Uterus (tissue), 4 donors: Measurements from ENCODE around the gene CAGE1. TPM values are rescaled to one million over a fixed set of nuclear protein-coding genes. Genes with fewer than 3 reads are reported as not detected.

ENCODE experiments used
- DNase-seq, 2 donors: peaks; one replicate each; pipeline ENCODE4 v3.0.0-alpha.2; 2019 to 2020
- H3K27ac ChIP-seq, 2 donors: fragments of 200-600 bp; sonication (generic); 1 replicate in 1 of 2; 2 replicates in 1 of 2; pipeline ENCODE4 v1.5.1; 2016 to 2018
- H3K27me3 ChIP-seq, 2 donors: fragments of 200-600 bp; sonication (generic); one replicate each; pipeline ENCODE4 v1.5.1; 2018 to 2019; ENCODE audit warnings: control low read depth in 1 of 2
- H3K36me3 ChIP-seq, 2 donors: fragments of 200-600 bp; sonication (generic); one replicate each; pipeline ENCODE4 v1.5.1; 2019; ENCODE audit warnings: control low read depth in 1 of 2
- H3K4me1 ChIP-seq, 2 donors: fragments of 200-600 bp; sonication (generic); one replicate each; pipeline ENCODE4 v1.5.1; 2018 to 2019; ENCODE audit warnings: control low read depth in 1 of 2
- H3K4me3 ChIP-seq, 2 donors: fragments of 200-600 bp; sonication (generic); 1 replicate in 1 of 2; 2 replicates in 1 of 2; pipeline ENCODE4 v1.5.1; 2018 to 2019; ENCODE audit warnings: mild to moderate bottlenecking in 1 of 2
- H3K9me3 ChIP-seq, 2 donors: fragments of 200-600 bp; sonication (generic); one replicate each; pipeline ENCODE4 v1.5.1; 2019; ENCODE audit warnings: control low read depth in 1 of 2
- POLR2A ChIP-seq, 2 donors: fragments of 450-650 bp; IDR thresholded peaks; one replicate each; pipeline ENCODE4 v1.6.1; 2016; ENCODE audit warnings: antibody characterized with exemption in 2 of 2, mild to moderate bottlenecking in 1 of 2, moderate library complexity in 1 of 2
- intact Hi-C: fragments of 100-400 bp; cut with DNase I; formaldehyde crosslinking; loops from one replicate; pipeline ENCODE4 v1.15.1; 2023; ENCODE audit warnings: low total_unique reads
- total RNA-seq, 4 donors: library from RNA; depleted of rRNA in 3 of 4; stranded (reverse); fragments of >200 nt in 3 of 4; gene quantifications; one replicate each; pipeline versions ENCODE4 v1.1.0 to v1.2.4, GENCODE V29; 2014 to 2023
- TF ChIP-seq, protein P1 (sequence below), 4 experiments: fragments of 200-600 bp in 2 of 4; fragments of 450-650 bp in 2 of 4; sonication (generic) in 2 of 4; IDR thresholded peaks; one replicate each; pipeline ENCODE4 v1.5.1; 2016 to 2019; ENCODE audit warnings: antibody characterized with exemption in 4 of 4, mild to moderate bottlenecking in 2 of 4, moderate library complexity in 1 of 4
- donor health status: DM: yes; HTN: yes; CAD: no.

Gene CAGE1
- total RNA-seq, 4 donors from 2014 or later = 0.28 TPM; not detected in 3

DNA sequence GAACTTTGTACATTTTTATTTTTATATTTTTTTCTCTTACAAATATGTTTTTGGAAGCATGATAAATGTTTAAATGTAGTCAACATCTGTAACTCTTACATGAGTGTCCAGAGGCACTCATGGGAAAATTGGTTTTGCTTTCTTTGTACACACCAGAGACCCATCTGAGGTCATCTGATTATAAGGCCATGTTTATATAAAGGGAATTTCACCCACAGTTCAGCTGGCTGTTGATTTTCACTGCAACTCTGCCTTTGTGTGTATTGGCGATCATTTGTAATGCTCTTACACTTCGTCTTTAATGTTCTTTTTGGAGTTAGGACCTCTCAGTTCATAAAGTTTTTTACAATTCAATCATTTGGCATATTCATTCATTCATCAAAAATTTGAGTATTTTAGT is 28.1 kb upstream of the CAGE1 start:
- no peaks in the 10 kb centered on the region for H3K9me3 ChIP-seq

DNA sequence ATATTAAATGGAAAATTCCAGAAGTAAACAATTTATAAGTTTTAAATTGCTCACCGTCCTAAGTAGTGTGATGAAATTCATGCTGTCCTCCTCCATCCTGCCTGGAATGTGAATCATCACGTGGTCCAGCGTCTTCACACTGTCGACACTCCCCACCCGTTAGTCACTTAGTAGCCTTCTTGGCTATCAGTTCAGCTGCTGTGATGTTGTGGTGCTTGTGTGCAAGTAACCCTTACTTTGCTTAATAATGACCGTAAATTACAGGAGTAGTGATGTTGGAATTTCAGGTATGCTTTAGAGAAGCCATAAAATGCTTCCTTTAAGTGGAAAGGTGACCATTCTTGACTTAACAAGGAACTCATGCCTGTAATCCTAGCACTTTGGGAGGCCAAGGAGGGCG is 25.3 kb upstream of the CAGE1 start:
- H3K36me3 ChIP-seq = no peaks in the 10 kb centered on the region
- intact Hi-C loops = no loop called here
- TF ChIP-seq, protein P1, sequence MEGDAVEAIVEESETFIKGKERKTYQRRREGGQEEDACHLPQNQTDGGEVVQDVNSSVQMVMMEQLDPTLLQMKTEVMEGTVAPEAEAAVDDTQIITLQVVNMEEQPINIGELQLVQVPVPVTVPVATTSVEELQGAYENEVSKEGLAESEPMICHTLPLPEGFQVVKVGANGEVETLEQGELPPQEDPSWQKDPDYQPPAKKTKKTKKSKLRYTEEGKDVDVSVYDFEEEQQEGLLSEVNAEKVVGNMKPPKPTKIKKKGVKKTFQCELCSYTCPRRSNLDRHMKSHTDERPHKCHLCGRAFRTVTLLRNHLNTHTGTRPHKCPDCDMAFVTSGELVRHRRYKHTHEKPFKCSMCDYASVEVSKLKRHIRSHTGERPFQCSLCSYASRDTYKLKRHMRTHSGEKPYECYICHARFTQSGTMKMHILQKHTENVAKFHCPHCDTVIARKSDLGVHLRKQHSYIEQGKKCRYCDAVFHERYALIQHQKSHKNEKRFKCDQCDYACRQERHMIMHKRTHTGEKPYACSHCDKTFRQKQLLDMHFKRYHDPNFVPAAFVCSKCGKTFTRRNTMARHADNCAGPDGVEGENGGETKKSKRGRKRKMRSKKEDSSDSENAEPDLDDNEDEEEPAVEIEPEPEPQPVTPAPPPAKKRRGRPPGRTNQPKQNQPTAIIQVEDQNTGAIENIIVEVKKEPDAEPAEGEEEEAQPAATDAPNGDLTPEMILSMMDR (IDR thresholded peaks at IDR 0.05) = no peak
- TF ChIP-seq POLR2A (IDR thresholded peaks at IDR 0.05) = no peak
- no peaks in the 10 kb centered on the region for H3K9me3 ChIP-seq
- H3K4me1 ChIP-seq = no peaks in the 10 kb centered on the region
- no peak for DNase-seq
- no peak overlapping the region for H3K27ac ChIP-seq
- H3K27me3 ChIP-seq = no peaks in the 10 kb centered on the region
- no peak overlapping the region for H3K4me3 ChIP-seq

More for the DNA sequence above, 28.1 kb upstream of the CAGE1 start:
- intact Hi-C loops = no loop called here
- H3K4me1 ChIP-seq = no peaks in the 10 kb centered on the region
- TF ChIP-seq, protein P1 (IDR thresholded peaks at IDR 0.05) = no peak
- TF ChIP-seq POLR2A (IDR thresholded peaks at IDR 0.05) = no peak
- H3K27me3 ChIP-seq = no peaks in the 10 kb centered on the region
- no peaks in the 10 kb centered on the region for H3K36me3 ChIP-seq
- no peak overlapping the region for H3K4me3 ChIP-seq
- no peak overlapping the region for H3K27ac ChIP-seq
- no peak for DNase-seq

DNA sequence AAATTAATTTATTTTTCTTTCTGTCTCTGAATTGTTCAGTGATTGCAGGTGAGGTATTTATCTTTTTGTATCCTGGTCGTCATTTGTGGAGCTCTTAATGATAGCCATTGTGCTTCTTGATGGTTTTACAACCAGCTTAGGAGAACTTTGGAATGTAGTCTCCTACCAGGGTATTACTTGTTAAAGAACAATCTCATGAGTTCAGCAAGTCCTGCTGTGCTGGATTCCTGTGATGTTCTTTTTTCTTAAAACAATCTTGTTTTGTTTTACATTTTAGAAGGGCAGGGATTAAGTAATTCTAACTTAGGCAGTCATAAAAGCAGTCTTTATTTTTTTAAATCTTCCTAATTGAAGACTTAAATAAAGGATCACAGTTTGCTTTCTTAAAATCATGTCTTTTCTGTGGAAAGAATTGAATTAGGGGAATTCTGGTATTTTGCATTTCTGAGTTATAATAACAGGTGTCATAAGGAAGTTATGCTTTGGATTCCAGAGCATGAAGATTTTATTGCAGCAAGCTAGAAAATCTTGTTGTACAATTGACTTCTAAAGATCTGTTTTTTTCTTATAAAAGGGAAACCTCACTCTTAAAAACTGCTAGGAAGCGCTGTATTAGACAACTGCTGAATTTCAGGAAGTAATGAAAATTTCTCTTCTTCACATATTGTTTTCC is 23.7 kb upstream of the CAGE1 start:
- H3K9me3 ChIP-seq = no peaks in the 10 kb centered on the region
- no peaks in the 10 kb centered on the region for H3K4me1 ChIP-seq
- DNase-seq = no peak
- TF ChIP-seq, protein P1 (IDR thresholded peaks at IDR 0.05) = no peak
- no peak for TF ChIP-seq POLR2A (IDR thresholded peaks at IDR 0.05)
- intact Hi-C loops = no loop called here
- H3K4me3 ChIP-seq = no peak overlapping the region
- H3K27me3 ChIP-seq = no peaks in the 10 kb centered on the region
- no peaks in the 10 kb centered on the region for H3K36me3 ChIP-seq
- H3K27ac ChIP-seq = no peak overlapping the region

- intact Hi-C loops = no loop called here
- H3K36me3 ChIP-seq = no peaks in the 10 kb centered on the region
- no peaks in the 10 kb centered on the region for H3K9me3 ChIP-seq
- H3K27me3 ChIP-seq = no peaks in the 10 kb centered on the region
- TF ChIP-seq POLR2A (IDR thresholded peaks at IDR 0.05) = no peak
- TF ChIP-seq, protein P1 (IDR thresholded peaks at IDR 0.05) = no peak
- no peak overlapping the region for H3K4me3 ChIP-seq
- no peaks in the 10 kb centered on the region for H3K4me1 ChIP-seq
- no peak overlapping the region for H3K27ac ChIP-seq
- no peak for DNase-seq
These were observed 21.8 kb upstream of the CAGE1 start for GRCh38 chr6:7411328-7411727.

GRCh38 chr6:7410851-7411250 is 21.3 kb upstream of the CAGE1 start:
- Histone ChIP-seq H3K4me3 (no peak overlapping the region), H3K9me3 (no peaks in the 10 kb centered on the region), H3K4me1 (no peaks in the 10 kb centered on the region), H3K27me3 (no peaks in the 10 kb centered on the region), H3K27ac (no peak overlapping the region), H3K36me3 (no peaks in the 10 kb centered on the region)
- intact Hi-C loops = no loop called here
- TF ChIP-seq, protein P1 (IDR thresholded peaks at IDR 0.05) = no peak
- DNase-seq = no peak
